H9 (cell line): ENCODE results near the gene DDX20. TPM values are rescaled to one million over a fixed set of nuclear protein-coding genes. Genes with fewer than 3 reads are reported as not detected.

Experiments
- DNase-seq: peaks from one replicate; pipeline ENCODE4 v3.0.0-alpha.2; 2017
- H2AFZ ChIP-seq: one replicate; pipeline ENCODE4 v1.6.1; 2013; ENCODE audit warnings: mild to moderate bottlenecking, low read length, control low read depth, moderate library complexity
- H2AK5ac ChIP-seq: 2 replicates; pipeline ENCODE4 v1.6.1; 2013; ENCODE audit warnings: low read length, control low read depth, mixed read lengths; ENCODE audit not compliant: insufficient read length
- H2BK120ac ChIP-seq: one replicate; pipeline ENCODE4 v1.6.1; 2013; ENCODE audit warnings: low read depth, mild to moderate bottlenecking, low read length, control low read depth, inconsistent platforms; ENCODE audit not compliant: poor library complexity, severe bottlenecking
- H2BK12ac ChIP-seq: 2 replicates; pipeline ENCODE4 v1.6.1; 2013; ENCODE audit warnings: low read length, control low read depth, mixed read lengths, low read depth; ENCODE audit not compliant: insufficient read length
- H2BK15ac ChIP-seq: 2 replicates; pipeline ENCODE4 v1.6.1; 2013; ENCODE audit warnings: low read depth, low read length, control low read depth
- H2BK20ac ChIP-seq: one replicate; pipeline ENCODE4 v1.6.1; 2013; ENCODE audit warnings: low read depth, mild to moderate bottlenecking, low read length, control low read depth, inconsistent platforms; ENCODE audit not compliant: poor library complexity, severe bottlenecking
- H2BK5ac ChIP-seq: 2 replicates; pipeline ENCODE4 v1.6.1; 2013; ENCODE audit warnings: low read length, control low read depth, mixed read lengths; ENCODE audit not compliant: insufficient read length
- H3K14ac ChIP-seq: 2 replicates; pipeline ENCODE4 v1.6.1; 2013; ENCODE audit warnings: low read length, control low read depth; ENCODE audit not compliant: insufficient read depth
- H3K18ac ChIP-seq: 2 replicates; pipeline ENCODE4 v1.6.1; 2013; ENCODE audit warnings: low read depth, mild to moderate bottlenecking, mixed read lengths, low read length, control low read depth; ENCODE audit not compliant: insufficient read length
- H3K23ac ChIP-seq: 2 replicates; pipeline ENCODE4 v1.6.1; 2013; ENCODE audit warnings: low read length, control low read depth, mixed read lengths, low read depth; ENCODE audit not compliant: insufficient read length
- H3K23me2 ChIP-seq: 2 replicates; pipeline ENCODE4 v1.6.1; 2013; ENCODE audit warnings: low read depth, mild to moderate bottlenecking, mixed read lengths, low read length, control low read depth; ENCODE audit not compliant: insufficient read length, poor library complexity, severe bottlenecking
- H3K27ac ChIP-seq: 2 replicates; pipeline ENCODE4 v1.5.1; 2013; ENCODE audit warnings: low read length, control low read depth, mixed read lengths, low read depth; ENCODE audit not compliant: insufficient read length
- H3K27me3 ChIP-seq: 2 replicates; pipeline ENCODE4 v1.6.1; 2013; ENCODE audit warnings: low read length, control low read depth, inconsistent platforms; ENCODE audit not compliant: insufficient read depth
- H3K4ac ChIP-seq: 2 replicates; pipeline ENCODE4 v1.6.1; 2013; ENCODE audit warnings: low read depth, mild to moderate bottlenecking, control low read depth, inconsistent platforms, low read length, moderate library complexity
- H3K4me1 ChIP-seq: 2 replicates; pipeline ENCODE4 v1.6.1; 2013; ENCODE audit warnings: low read length, control low read depth, inconsistent platforms; ENCODE audit not compliant: insufficient read depth
- H3K4me2 ChIP-seq: 2 replicates; pipeline ENCODE4 v1.6.1; 2013; ENCODE audit warnings: low read length, control low read depth, mixed read lengths; ENCODE audit not compliant: insufficient read length, insufficient read depth
- H3K56ac ChIP-seq: 2 replicates; pipeline ENCODE4 v1.6.1; 2013; ENCODE audit warnings: low read depth, mild to moderate bottlenecking, mixed read lengths, low read length, control low read depth; ENCODE audit not compliant: insufficient read length
- H3K79me1 ChIP-seq: 2 replicates; pipeline ENCODE4 v1.6.1; 2013; ENCODE audit warnings: low read depth, mild to moderate bottlenecking, moderate library complexity, low read length, control low read depth, inconsistent platforms; ENCODE audit not compliant: insufficient read depth, poor library complexity, severe bottlenecking
- H3K79me2 ChIP-seq: 2 replicates; pipeline ENCODE4 v1.6.1; 2013; ENCODE audit warnings: low read length, control low read depth, inconsistent platforms; ENCODE audit not compliant: insufficient read depth
- H3K9ac ChIP-seq: 2 replicates; pipeline ENCODE4 v1.6.1; 2013; ENCODE audit warnings: low read length, control low read depth, mixed read lengths; ENCODE audit not compliant: insufficient read length; ENCODE audit errors: extremely low read depth
- H3K9me3 ChIP-seq: one replicate; pipeline ENCODE4 v1.6.1; 2013; ENCODE audit warnings: low read depth, low read length, inconsistent platforms; ENCODE audit not compliant: control insufficient read depth
- H3T11ph ChIP-seq: one replicate; pipeline ENCODE4 v1.6.1; 2013; ENCODE audit warnings: mild to moderate bottlenecking, low read length, control low read depth, inconsistent platforms
- H4K20me1 ChIP-seq: one replicate; pipeline ENCODE4 v1.6.1; 2013; ENCODE audit not compliant: control insufficient read depth, insufficient read length, insufficient read depth
- H4K5ac ChIP-seq: 2 replicates; pipeline ENCODE4 v1.6.1; 2013; ENCODE audit warnings: low read depth, mild to moderate bottlenecking, mixed read lengths, low read length, control low read depth; ENCODE audit not compliant: insufficient read length
- H4K8ac ChIP-seq: replicated peaks from 2 replicates; pipeline ENCODE4 v1.6.1; 2013; ENCODE audit warnings: low read length, control low read depth, mixed read lengths, low read depth; ENCODE audit not compliant: insufficient read length
- H4K91ac ChIP-seq: 2 replicates; pipeline ENCODE4 v1.6.1; 2013; ENCODE audit warnings: low read depth, mild to moderate bottlenecking, moderate library complexity, mixed read lengths, low read length, control low read depth; ENCODE audit not compliant: insufficient read length
- H3K27ac Mint-ChIP-seq, 3 experiments: 2 replicates in 2 of 3; 3 replicates in 1 of 3; pipeline ENCODE4 v1.8.0; 2020 to 2021; ENCODE audit warnings: mixed read lengths in 3 of 3, mild to moderate bottlenecking in 1 of 3, moderate library complexity in 1 of 3
- H3K27me3 Mint-ChIP-seq: 2 replicates; pipeline ENCODE4 v1.8.0; 2021; ENCODE audit warnings: low read depth, mild to moderate bottlenecking, moderate library complexity, mixed read lengths
- H3K36me3 Mint-ChIP-seq, 3 experiments: 2 replicates in 2 of 3; 3 replicates in 1 of 3; pipeline ENCODE4 v1.8.0; 2020 to 2021; ENCODE audit warnings: low read depth in 3 of 3, mixed read lengths in 3 of 3; ENCODE audit not compliant: insufficient read depth in 1 of 3
- H3K4me1 Mint-ChIP-seq, 2 experiments: 2 replicates each; pipeline ENCODE4 v1.8.0; 2020; ENCODE audit warnings: mixed read lengths in 2 of 2
- H3K4me3 Mint-ChIP-seq, 2 experiments: 2 replicates in 1 of 2; 3 replicates in 1 of 2; pipeline ENCODE4 v1.8.0; 2020 to 2021; ENCODE audit warnings: mild to moderate bottlenecking in 2 of 2, mixed read lengths in 2 of 2, moderate library complexity in 1 of 2
- H3K9me3 Mint-ChIP-seq, 2 experiments: 2 replicates in 1 of 2; 3 replicates in 1 of 2; pipeline ENCODE4 v1.8.0; 2020; ENCODE audit warnings: mild to moderate bottlenecking in 2 of 2, mixed read lengths in 2 of 2, moderate library complexity in 1 of 2
- WGBS: extraction: QIAGEN DNeasy Blood & Tissue Kit; methylation state at CpG from one replicate; pipeline ENCODE4 v1.1.7; 2013; ENCODE audit warnings: missing lambda C conversion rate, low lambda C conversion rate, mixed read lengths; ENCODE audit not compliant: insufficient read length; ENCODE audit errors: extremely low coverage; 5-methylcytosine and 5-hydroxymethylcytosine counted together
- total RNA-seq: library from RNA; stranded (reverse); gene quantifications from 2 replicates; pipeline ENCODE4 v1.2.1, GENCODE V29; 2021
- TF ChIP-seq, protein P1 (sequence below): fragments of 200-600 bp; sonication (generic); conservative IDR thresholded peaks from 3 replicates; pipeline ENCODE4 v1.8.0; 2021; ENCODE audit warnings: antibody characterized with exemption, mild to moderate bottlenecking

DDX20 gene
- total RNA-seq, 1 experiment from 2014 or later, result 38.3 TPM

- Histone ChIP-seq H3K18ac (no peak overlapping the region), H2AFZ (no peak overlapping the region), H2AK5ac (no peak overlapping the region), H3K4me2 (no peak overlapping the region), H2BK120ac (no peak overlapping the region), H2BK12ac (no peak overlapping the region), H3K4ac (no peak overlapping the region), H2BK5ac (no peak overlapping the region), H3K4me1 (peaks cover 2% of the 10 kb centered on the region), H3K9ac (no peak overlapping the region), H3K27ac (no peak overlapping the region), H4K8ac (no peak overlapping the region), H3K79me1 (no peaks in the 10 kb centered on the region), H3K79me2 (no peaks in the 10 kb centered on the region), H3K9me3 (no peaks in the 10 kb centered on the region), H3T11ph (no peak overlapping the region), H3K23me2 (peaks cover 8% of the 10 kb centered on the region), H3K27me3 (no peaks in the 10 kb centered on the region), H2BK20ac (no peak overlapping the region), H2BK15ac (no peak overlapping the region), H4K5ac (no peak overlapping the region), H3K14ac (no peak overlapping the region), H3K23ac (no peak overlapping the region), H4K20me1 (no peaks in the 10 kb centered on the region), H4K91ac (no peak overlapping the region), H3K56ac (no peak overlapping the region)
- Mint-ChIP-seq H3K36me3 (no peaks in the 10 kb centered on the region; a peak in 2 of 7 replicates), H3K4me3 (no peak overlapping the region), H3K27ac (no peak overlapping the region), H3K27me3 (no peaks in the 10 kb centered on the region; the same call in 1 of the 2 replicates), H3K9me3 (no peaks in the 10 kb centered on the region; a peak in 1 of 5 replicates), H3K4me1 (peaks cover 29 to 34% of the 10 kb centered on the region in 2 experiments)
- no peak for DNase-seq
- WGBS, result no CpG with 5 or more reads among the region's 2 CpGs
- TF ChIP-seq, protein P1, sequence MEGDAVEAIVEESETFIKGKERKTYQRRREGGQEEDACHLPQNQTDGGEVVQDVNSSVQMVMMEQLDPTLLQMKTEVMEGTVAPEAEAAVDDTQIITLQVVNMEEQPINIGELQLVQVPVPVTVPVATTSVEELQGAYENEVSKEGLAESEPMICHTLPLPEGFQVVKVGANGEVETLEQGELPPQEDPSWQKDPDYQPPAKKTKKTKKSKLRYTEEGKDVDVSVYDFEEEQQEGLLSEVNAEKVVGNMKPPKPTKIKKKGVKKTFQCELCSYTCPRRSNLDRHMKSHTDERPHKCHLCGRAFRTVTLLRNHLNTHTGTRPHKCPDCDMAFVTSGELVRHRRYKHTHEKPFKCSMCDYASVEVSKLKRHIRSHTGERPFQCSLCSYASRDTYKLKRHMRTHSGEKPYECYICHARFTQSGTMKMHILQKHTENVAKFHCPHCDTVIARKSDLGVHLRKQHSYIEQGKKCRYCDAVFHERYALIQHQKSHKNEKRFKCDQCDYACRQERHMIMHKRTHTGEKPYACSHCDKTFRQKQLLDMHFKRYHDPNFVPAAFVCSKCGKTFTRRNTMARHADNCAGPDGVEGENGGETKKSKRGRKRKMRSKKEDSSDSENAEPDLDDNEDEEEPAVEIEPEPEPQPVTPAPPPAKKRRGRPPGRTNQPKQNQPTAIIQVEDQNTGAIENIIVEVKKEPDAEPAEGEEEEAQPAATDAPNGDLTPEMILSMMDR, result no peak
Observed at GRCh38 chr1:111750856-111751255, 4.8 kb upstream of the DDX20 start.
